ENCODE measurements around the gene SPON1.

- TF ChIP-seq CTCF (conservative IDR thresholded peaks at IDR 0.05; ENCODE audit: low read depth, low read length) (no peak), EZH2 (IDR thresholded peaks at IDR 0.05; ENCODE audit: low read length, unreplicated experiment) (no peak), EZH2phosphoT487 (IDR thresholded peaks at IDR 0.05; ENCODE audit: borderline replicate concordance, low read length) (no peak)
Observed at GRCh38 chr11:14310679-14311078, 348.2 kb downstream of the SPON1 start.
